T-helper 1 cell treated with Interleukin-12 subunit alpha and Interleukin-12 subunit beta and Interleukin-4 antibody, amounts not matched to agents 30 μg/mL and 1 μg/mL, for 36 hours (primary cell): ENCODE data around the gene SVOP.

Experiments
- H3K27ac Mint-ChIP-seq: one replicate; pipeline ENCODE4 v1.8.0; 2021; ENCODE audit warnings: mild to moderate bottlenecking, mixed read lengths
- H3K27me3 Mint-ChIP-seq: one replicate; pipeline ENCODE4 v1.8.0; 2021; ENCODE audit warnings: low read depth, mixed read lengths
- H3K36me3 Mint-ChIP-seq: one replicate; pipeline ENCODE4 v1.8.0; 2021; ENCODE audit warnings: low read depth, mixed read lengths
- H3K4me1 Mint-ChIP-seq: one replicate; pipeline ENCODE4 v1.8.0; 2021; ENCODE audit warnings: low read depth, mixed read lengths
- H3K4me3 Mint-ChIP-seq: one replicate; pipeline ENCODE4 v1.8.0; 2021; ENCODE audit warnings: mild to moderate bottlenecking, moderate library complexity, mixed read lengths
- H3K9me3 Mint-ChIP-seq: one replicate; pipeline ENCODE4 v1.8.0; 2021; ENCODE audit warnings: mixed read lengths

The SVOP gene

GRCh38 chr12:108912361-108912760 is 108.5 kb downstream of the SVOP start:
- H3K36me3 Mint-ChIP-seq: no peaks in the 10 kb centered on the region
- H3K4me3 Mint-ChIP-seq: no peak overlapping the region
- H3K4me1 Mint-ChIP-seq: no peaks in the 10 kb centered on the region
- H3K27me3 Mint-ChIP-seq: no peaks in the 10 kb centered on the region
- H3K27ac Mint-ChIP-seq: no peak overlapping the region
- no peaks in the 10 kb centered on the region for H3K9me3 Mint-ChIP-seq

- H3K36me3 Mint-ChIP-seq: no peaks in the 10 kb centered on the region
- H3K27ac Mint-ChIP-seq: no peak overlapping the region
- no peaks in the 10 kb centered on the region for H3K9me3 Mint-ChIP-seq
- H3K27me3 Mint-ChIP-seq: no peaks in the 10 kb centered on the region
- H3K4me1 Mint-ChIP-seq: no peaks in the 10 kb centered on the region
- H3K4me3 Mint-ChIP-seq: no peak overlapping the region
Observed at GRCh38 chr12:108911915-108912314, 109.0 kb downstream of the SVOP start.

- H3K9me3 Mint-ChIP-seq: no peaks in the 10 kb centered on the region
- H3K36me3 Mint-ChIP-seq: no peaks in the 10 kb centered on the region
- peaks cover 8% of the 10 kb centered on the region for H3K27me3 Mint-ChIP-seq
- H3K4me1 Mint-ChIP-seq: no peaks in the 10 kb centered on the region
- H3K27ac Mint-ChIP-seq: no peak overlapping the region
- H3K4me3 Mint-ChIP-seq: no peak overlapping the region
Observed at GRCh38 chr12:108910336-108910735, 110.5 kb downstream of the SVOP start.

- no peaks in the 10 kb centered on the region for H3K36me3 Mint-ChIP-seq
- H3K4me1 Mint-ChIP-seq: no peaks in the 10 kb centered on the region
- H3K4me3 Mint-ChIP-seq: no peak overlapping the region
- no peaks in the 10 kb centered on the region for H3K9me3 Mint-ChIP-seq
- no peak overlapping the region for H3K27ac Mint-ChIP-seq
- peaks cover 8% of the 10 kb centered on the region for H3K27me3 Mint-ChIP-seq
Observed at GRCh38 chr12:108907839-108908351, 113.0 kb downstream of the SVOP start.

GRCh38 chr12:108906971-108907370 is 113.9 kb downstream of the SVOP start:
- H3K27me3 Mint-ChIP-seq: peaks cover 8% of the 10 kb centered on the region
- no peak overlapping the region for H3K4me3 Mint-ChIP-seq
- no peaks in the 10 kb centered on the region for H3K4me1 Mint-ChIP-seq
- no peaks in the 10 kb centered on the region for H3K9me3 Mint-ChIP-seq
- no peaks in the 10 kb centered on the region for H3K36me3 Mint-ChIP-seq
- H3K27ac Mint-ChIP-seq: no peak overlapping the region

- Mint-ChIP-seq H3K36me3 (no peaks in the 10 kb centered on the region), H3K27me3 (peaks cover 8% of the 10 kb centered on the region), H3K4me3 (no peak overlapping the region), H3K4me1 (no peaks in the 10 kb centered on the region), H3K27ac (no peak overlapping the region), H3K9me3 (no peaks in the 10 kb centered on the region)
Observed at GRCh38 chr12:108905725-108906124, 115.1 kb downstream of the SVOP start.

- Mint-ChIP-seq H3K4me3 (no peak overlapping the region), H3K36me3 (no peaks in the 10 kb centered on the region), H3K27ac (no peak overlapping the region), H3K27me3 (peaks cover 3% of the 10 kb centered on the region), H3K4me1 (no peaks in the 10 kb centered on the region), H3K9me3 (peaks cover 5% of the 10 kb centered on the region)
Observed at GRCh38 chr12:108899145-108899544, 121.7 kb downstream of the SVOP start.

- H3K27ac Mint-ChIP-seq: no peak overlapping the region
- H3K36me3 Mint-ChIP-seq: no peaks in the 10 kb centered on the region
- no peak overlapping the region for H3K4me3 Mint-ChIP-seq
- no peaks in the 10 kb centered on the region for H3K4me1 Mint-ChIP-seq
- H3K9me3 Mint-ChIP-seq: peaks cover 5% of the 10 kb centered on the region
- peaks cover 3% of the 10 kb centered on the region for H3K27me3 Mint-ChIP-seq
Observed at GRCh38 chr12:108896817-108897216, 124.1 kb downstream of the SVOP start.

GRCh38 chr12:108896336-108896735 is 124.5 kb downstream of the SVOP start:
- H3K27me3 Mint-ChIP-seq: peaks cover 3% of the 10 kb centered on the region
- H3K4me1 Mint-ChIP-seq: no peaks in the 10 kb centered on the region
- peaks cover 5% of the 10 kb centered on the region for H3K9me3 Mint-ChIP-seq
- no peak overlapping the region for H3K27ac Mint-ChIP-seq
- no peaks in the 10 kb centered on the region for H3K36me3 Mint-ChIP-seq
- no peak overlapping the region for H3K4me3 Mint-ChIP-seq

GRCh38 chr12:108895220-108895802 is 125.6 kb downstream of the SVOP start:
- no peak overlapping the region for H3K27ac Mint-ChIP-seq
- H3K9me3 Mint-ChIP-seq: peaks cover 9% of the 10 kb centered on the region
- H3K4me1 Mint-ChIP-seq: no peaks in the 10 kb centered on the region
- no peaks in the 10 kb centered on the region for H3K36me3 Mint-ChIP-seq
- H3K4me3 Mint-ChIP-seq: no peak overlapping the region
- peaks cover 7% of the 10 kb centered on the region for H3K27me3 Mint-ChIP-seq

GRCh38 chr12:108890208-108890607 is 130.7 kb downstream of the SVOP start:
- no peak overlapping the region for H3K4me3 Mint-ChIP-seq
- peaks cover 8% of the 10 kb centered on the region for H3K27me3 Mint-ChIP-seq
- H3K36me3 Mint-ChIP-seq: no peaks in the 10 kb centered on the region
- H3K4me1 Mint-ChIP-seq: no peaks in the 10 kb centered on the region
- H3K9me3 Mint-ChIP-seq: peaks cover 11% of the 10 kb centered on the region
- H3K27ac Mint-ChIP-seq: no peak overlapping the region

GRCh38 chr12:108888031-108888430 is 132.8 kb downstream of the SVOP start:
- no peak overlapping the region for H3K4me3 Mint-ChIP-seq
- no peaks in the 10 kb centered on the region for H3K36me3 Mint-ChIP-seq
- no peak overlapping the region for H3K27ac Mint-ChIP-seq
- H3K27me3 Mint-ChIP-seq: peaks cover 8% of the 10 kb centered on the region
- peaks cover 9% of the 10 kb centered on the region for H3K9me3 Mint-ChIP-seq
- H3K4me1 Mint-ChIP-seq: peaks cover 3% of the 10 kb centered on the region

GRCh38 chr12:108886873-108887629 is 133.8 kb downstream of the SVOP start:
- H3K4me1 Mint-ChIP-seq: peaks cover 3% of the 10 kb centered on the region

GRCh38 chr12:108884116-108885012 is 136.5 kb downstream of the SVOP start:
- H3K4me3 Mint-ChIP-seq: no peak overlapping the region
- H3K9me3 Mint-ChIP-seq: no peaks in the 10 kb centered on the region
- peaks cover 3% of the 10 kb centered on the region for H3K4me1 Mint-ChIP-seq
- H3K27ac Mint-ChIP-seq: no peak overlapping the region
- peaks cover 3% of the 10 kb centered on the region for H3K27me3 Mint-ChIP-seq
- no peaks in the 10 kb centered on the region for H3K36me3 Mint-ChIP-seq

More at GRCh38 chr12:108886873-108887629, 133.8 kb downstream of the SVOP start:
- Mint-ChIP-seq H3K36me3 (no peaks in the 10 kb centered on the region), H3K9me3 (peaks cover 9% of the 10 kb centered on the region), H3K27me3 (peaks cover 8% of the 10 kb centered on the region), H3K27ac (no peak overlapping the region), H3K4me3 (no peak overlapping the region)
